ENCODE data around the gene NEU4.

The NEU4 gene

DNA sequence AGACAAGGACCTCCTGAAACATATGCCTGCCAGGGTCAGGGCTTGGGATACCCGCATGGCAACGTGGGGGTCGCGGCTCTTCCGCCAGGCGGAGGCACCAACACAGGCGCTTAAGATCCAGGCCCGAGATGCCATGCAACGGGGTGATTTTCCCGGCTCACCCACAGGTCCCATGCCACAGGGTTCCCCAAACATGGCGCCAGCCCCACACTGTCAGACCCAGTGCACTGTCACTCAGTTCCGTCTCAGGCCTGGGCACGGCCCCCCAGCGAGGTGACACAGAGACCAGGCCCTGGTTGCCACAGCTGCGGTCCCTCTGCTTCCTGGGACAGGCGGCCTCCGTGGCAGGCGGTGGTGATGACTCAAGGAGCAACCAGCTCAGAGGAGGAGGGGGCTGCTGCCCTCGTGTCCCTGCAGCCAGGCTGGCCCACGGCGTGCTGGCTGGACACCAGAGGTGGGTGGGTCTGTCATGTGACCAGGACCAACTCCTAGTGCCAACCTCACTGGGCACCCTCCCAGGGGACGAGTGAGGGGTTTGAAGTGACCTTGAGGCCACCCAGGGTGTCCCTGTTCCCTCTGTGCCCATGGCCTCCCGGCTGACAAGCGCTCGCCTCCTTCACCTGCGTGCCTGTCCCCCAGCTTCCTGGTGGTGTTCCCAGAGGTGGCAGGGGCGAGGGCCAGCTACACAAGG lies 44.8 kb downstream of the NEU4 start:
- peaks cover 60% of the 10 kb centered on the region for H3K36me3 Mint-ChIP-seq (ENCODE audit: low read depth)
- H3K27ac Mint-ChIP-seq = no peak overlapping the region
- peak; percentile 45 for DNase-seq
- peaks cover 24% of the 10 kb centered on the region for H3K4me1 Mint-ChIP-seq (ENCODE audit: low read depth)
- no peaks in the 10 kb centered on the region for H3K27me3 Mint-ChIP-seq
- no peaks in the 10 kb centered on the region for H3K9me3 Mint-ChIP-seq
- H3K4me3 Mint-ChIP-seq = no peak overlapping the region

DNA sequence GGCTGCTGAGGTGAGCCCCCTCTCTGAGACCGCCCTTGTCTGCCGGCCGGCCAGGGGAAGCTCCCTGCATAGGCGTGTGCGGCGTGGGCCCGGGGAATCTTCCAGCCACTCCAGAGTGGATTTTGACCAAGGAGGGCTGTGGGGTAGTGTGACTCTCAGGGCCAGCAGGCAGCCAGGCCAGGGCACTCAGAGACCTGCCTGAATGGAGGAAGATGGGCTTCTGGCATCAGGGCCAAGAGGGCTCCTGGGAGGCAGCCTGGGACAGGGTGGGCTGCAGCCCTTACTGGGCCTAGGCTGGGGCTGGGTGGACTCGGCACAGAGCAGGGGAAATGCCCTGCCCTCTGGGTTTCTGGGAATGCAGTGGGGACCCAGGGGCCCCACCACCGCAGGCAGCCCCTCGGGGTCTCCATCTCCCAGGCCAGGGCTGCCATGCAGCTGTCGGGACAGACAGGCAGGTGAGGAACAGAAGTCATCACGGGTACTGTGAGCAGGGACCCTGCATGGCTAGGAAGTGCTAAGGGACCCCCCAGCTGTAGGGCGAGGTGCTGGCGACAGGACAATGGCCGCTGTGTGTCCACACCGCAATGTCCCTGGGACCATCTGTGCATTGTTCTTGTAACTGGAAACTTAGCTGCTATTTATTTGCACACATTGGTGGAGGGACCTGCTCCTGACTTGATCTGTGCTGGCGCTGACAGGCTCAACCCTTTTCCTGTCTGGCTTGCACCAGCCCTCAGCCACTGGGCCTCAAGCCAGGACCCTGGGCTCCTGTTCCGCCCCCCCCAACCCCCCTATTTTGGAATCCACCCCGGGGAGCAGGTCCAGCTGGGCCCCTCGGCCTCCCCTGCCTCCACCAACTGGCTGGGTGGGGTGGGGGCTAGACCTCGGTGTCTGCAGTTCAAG lies 45.6 kb downstream of the NEU4 start:
- H3K9me3 Mint-ChIP-seq = no peaks in the 10 kb centered on the region
- H3K4me3 Mint-ChIP-seq = no peak overlapping the region
- no peak overlapping the region for H3K27ac Mint-ChIP-seq
- H3K36me3 Mint-ChIP-seq (ENCODE audit: low read depth) = peaks cover 59% of the 10 kb centered on the region
- no peaks in the 10 kb centered on the region for H3K27me3 Mint-ChIP-seq
- peak; percentile 28 for DNase-seq
- H3K4me1 Mint-ChIP-seq (ENCODE audit: low read depth) = peaks cover 25% of the 10 kb centered on the region

DNA sequence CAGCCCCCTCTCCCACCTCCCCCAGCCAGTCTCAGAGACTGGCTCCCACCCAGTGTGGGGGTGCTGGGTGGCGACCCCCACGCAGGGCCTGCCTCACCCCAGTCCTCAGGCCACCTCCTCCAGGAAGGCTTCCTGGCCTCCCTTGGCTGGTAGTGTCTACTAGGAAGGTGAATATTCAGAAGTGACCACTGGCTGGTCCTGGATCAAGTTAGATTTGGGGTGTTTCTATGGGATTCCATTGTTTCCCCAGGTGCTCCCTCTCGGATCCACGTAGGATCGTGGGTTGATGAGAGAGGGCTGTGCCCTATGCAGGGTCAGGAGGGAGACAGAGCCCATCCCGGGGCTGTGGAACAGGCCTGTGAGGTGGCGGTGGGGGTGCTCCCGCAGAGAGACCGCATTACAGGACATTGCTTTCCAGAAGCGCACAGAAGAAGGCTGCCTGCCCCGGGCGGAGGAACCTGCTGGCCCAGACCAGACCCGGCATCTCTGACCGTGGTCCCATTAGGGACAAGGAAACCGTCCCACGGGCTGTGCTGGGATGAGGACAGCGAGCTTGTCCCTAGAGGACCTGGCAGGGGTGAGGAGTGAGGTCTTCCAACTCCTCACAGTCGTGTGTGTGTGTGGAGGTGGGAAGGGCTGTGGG lies 46.4 kb downstream of the NEU4 start:
- H3K4me1 Mint-ChIP-seq (ENCODE audit: low read depth) = peaks cover 32% of the 10 kb centered on the region
- H3K4me3 Mint-ChIP-seq = peak overlapping the region; percentile 88
- peak overlapping the region; percentile 47 for H3K27ac Mint-ChIP-seq
- no peaks in the 10 kb centered on the region for H3K9me3 Mint-ChIP-seq
- no peak for DNase-seq
- H3K27me3 Mint-ChIP-seq = no peaks in the 10 kb centered on the region
- peaks cover 56% of the 10 kb centered on the region for H3K36me3 Mint-ChIP-seq (ENCODE audit: low read depth)

DNA sequence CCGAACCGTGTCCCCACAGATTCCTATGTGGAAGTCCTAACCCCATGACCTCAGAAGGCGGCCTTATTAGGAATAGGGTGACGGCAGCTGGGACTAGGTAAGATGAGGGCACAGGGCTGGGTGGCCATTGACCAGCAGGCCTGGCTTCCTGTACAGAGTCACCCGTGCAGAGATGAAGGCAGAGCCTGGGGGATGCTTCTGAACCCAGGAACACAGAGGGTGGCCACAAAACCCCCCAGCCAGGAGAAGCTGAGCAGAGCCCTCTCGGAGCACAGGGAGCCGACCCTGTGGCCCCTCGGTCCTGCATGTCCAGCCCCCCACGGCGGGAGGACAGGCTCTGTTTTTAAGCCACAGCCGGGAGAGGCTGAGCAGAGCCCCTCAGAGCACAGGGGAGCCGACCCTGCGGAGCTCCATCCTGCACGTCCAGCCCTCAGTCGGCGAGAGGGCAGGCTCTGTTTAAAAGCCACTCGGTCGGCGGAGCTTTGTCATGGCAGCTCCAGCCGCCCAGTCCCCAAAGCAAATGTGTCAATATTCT lies 47.0 kb downstream of the NEU4 start:
- H3K36me3 Mint-ChIP-seq (ENCODE audit: low read depth) = peaks cover 52% of the 10 kb centered on the region
- DNase-seq = peak; percentile 29
- H3K4me1 Mint-ChIP-seq (ENCODE audit: low read depth) = peaks cover 38% of the 10 kb centered on the region
- H3K27me3 Mint-ChIP-seq = no peaks in the 10 kb centered on the region
- peak overlapping the region; percentile 47 for H3K27ac Mint-ChIP-seq
- H3K9me3 Mint-ChIP-seq = no peaks in the 10 kb centered on the region
- H3K4me3 Mint-ChIP-seq = peak overlapping the region; percentile 88

DNA sequence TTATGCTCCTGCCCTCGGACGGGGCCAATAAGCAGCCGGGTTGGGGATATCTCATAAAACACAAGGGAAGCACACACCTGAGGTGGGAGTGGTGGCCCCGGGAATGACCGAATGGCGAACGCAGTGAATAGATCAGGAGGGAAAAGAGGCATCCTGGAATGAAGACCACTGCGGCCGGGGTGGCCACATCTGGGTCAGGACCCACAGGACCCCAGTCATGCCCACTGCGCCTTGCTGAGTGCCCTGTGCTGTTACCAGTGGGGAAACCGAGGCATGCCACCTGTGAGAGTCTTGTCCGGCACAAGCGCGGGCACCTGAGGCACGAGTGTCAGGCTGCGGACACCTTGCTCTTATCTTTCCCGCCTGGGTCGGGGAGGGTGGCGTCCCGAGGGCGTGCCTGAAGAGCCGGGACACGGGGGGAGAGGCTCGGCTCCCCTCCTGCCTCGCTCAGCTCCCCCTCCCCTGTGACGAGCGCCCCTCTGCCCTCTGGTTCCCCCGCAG lies 48.1 kb downstream of the NEU4 start:
- Mint-ChIP-seq H3K9me3 (no peaks in the 10 kb centered on the region), H3K4me1 (ENCODE audit: low read depth) (peaks cover 49% of the 10 kb centered on the region), H3K27me3 (no peaks in the 10 kb centered on the region), H3K4me3 (peak overlapping the region; percentile 88), H3K36me3 (ENCODE audit: low read depth) (peaks cover 43% of the 10 kb centered on the region), H3K27ac (peak overlapping the region; percentile 73)
- no peak for DNase-seq

DNA sequence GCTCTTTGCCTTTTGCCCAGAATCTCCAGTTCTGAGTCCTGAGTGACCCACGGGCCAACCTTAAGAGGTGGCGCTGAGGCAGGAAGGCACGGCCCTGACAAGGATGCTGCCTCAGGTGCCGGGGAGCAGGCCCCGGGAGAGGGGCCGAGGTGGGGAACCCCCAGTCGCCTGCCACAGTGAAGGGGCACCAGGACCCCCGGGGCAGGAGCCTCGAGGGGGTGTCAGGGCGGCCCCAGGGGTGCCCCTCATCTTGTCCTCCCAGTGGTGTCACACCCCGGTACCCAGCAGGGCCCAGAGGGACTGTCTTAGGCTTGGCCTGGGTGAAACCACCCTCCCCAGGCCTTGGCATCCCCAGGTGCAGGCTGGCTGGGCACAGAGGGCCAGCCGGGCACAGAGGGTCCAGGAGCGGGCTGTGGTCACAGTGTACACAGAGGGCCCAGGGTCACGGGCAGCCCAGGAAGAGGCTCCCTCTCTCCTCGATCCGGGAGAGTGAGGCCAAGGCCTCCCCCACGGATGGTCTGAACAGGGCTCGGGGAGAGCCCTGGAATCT lies 48.7 kb downstream of the NEU4 start:
- no peaks in the 10 kb centered on the region for H3K9me3 Mint-ChIP-seq
- peaks cover 39% of the 10 kb centered on the region for H3K36me3 Mint-ChIP-seq (ENCODE audit: low read depth)
- H3K4me1 Mint-ChIP-seq (ENCODE audit: low read depth) = peaks cover 55% of the 10 kb centered on the region
- H3K4me3 Mint-ChIP-seq = peak overlapping the region; percentile 88
- H3K27me3 Mint-ChIP-seq = no peaks in the 10 kb centered on the region
- no peak for DNase-seq
- peak overlapping the region; percentile 90 for H3K27ac Mint-ChIP-seq

DNA sequence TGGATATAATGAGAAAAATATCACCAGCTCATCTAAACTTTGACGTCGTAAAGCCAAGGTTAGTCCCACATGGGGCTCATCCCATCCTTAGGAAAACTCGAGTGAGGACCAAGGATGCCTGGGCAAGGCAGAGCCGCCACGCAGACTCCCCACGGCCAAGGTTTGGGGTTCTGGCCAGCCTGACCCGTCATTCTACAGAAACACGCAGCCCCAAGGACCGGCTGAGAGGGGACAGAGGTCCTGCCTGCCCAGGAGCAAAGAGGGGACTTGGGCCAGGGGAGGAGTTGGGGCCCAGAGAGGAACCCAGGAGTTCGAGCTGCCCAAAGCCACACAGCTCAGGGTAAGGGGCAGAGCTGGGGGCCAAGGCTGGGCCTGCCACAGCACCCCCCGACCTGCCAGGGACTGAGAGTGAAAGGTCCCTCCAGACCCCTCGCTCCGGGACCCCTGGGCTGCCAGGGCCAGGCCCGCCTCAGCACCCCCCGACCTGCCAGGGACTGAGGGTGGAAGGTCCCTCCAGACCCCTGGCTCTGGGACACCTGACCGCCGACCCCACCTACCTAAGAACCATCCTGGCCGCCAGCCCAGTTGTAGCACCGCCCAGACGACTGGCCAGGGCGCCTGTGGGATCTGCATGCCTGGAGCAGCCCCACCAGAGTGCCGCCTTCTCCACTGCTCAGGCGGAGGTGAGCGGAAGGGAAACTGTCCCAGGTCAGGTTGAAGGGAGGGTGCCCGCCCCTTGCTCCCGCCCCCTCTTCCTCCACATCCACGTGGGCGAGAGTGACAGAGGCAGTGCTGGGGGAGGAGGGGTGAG lies 49.4 kb downstream of the NEU4 start, which contains the start of gene PDCD1:
Gene PDCD1 (minus strand): TSS at position 689 of the 811 bp plus-strand sequence. CDS start 56 bp downstream, at position 633.
- peak within 1 kb of the TSS; percentile 88 for H3K4me3 Mint-ChIP-seq
- H3K27me3 Mint-ChIP-seq = no peaks in the 10 kb centered on the region
- no peak for DNase-seq
- peak within 1 kb of the TSS; percentile 97 for H3K27ac Mint-ChIP-seq
- peaks cover 62% of the 10 kb centered on the region for H3K4me1 Mint-ChIP-seq (ENCODE audit: low read depth)
- H3K9me3 Mint-ChIP-seq = no peaks in the 10 kb centered on the region
- H3K36me3 Mint-ChIP-seq (ENCODE audit: low read depth) = peaks cover 32% of the 10 kb centered on the region

DNA sequence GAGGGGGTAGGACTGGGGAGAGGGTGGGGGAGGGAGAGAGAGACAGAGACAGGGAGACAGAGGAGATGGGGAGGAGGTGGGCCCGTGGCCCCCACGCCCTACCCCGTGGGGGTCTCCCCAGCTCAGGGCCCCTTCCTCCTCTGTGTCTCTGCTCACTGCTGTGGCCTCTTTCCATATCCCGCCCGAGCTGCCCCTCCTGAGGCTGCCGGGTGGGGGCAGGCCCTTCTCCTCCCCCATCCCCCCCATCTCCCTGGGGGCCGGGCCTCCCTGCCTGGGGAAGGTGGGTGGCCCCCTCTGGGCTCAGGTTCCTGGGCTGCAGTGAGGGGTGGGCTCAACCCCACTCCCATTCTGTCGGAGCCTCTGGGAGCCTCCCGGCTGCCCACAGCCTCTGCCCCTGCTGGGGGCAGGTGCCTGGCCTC lies 50.0 kb downstream of the NEU4 start:
- Mint-ChIP-seq H3K27ac (peak overlapping the region; percentile 97), H3K36me3 (ENCODE audit: low read depth) (peaks cover 27% of the 10 kb centered on the region), H3K4me3 (peak overlapping the region; percentile 88), H3K27me3 (no peaks in the 10 kb centered on the region), H3K9me3 (peaks cover under 1% of the 10 kb centered on the region), H3K4me1 (ENCODE audit: low read depth) (peaks cover 64% of the 10 kb centered on the region)
- peak; percentile 84 for DNase-seq

DNA sequence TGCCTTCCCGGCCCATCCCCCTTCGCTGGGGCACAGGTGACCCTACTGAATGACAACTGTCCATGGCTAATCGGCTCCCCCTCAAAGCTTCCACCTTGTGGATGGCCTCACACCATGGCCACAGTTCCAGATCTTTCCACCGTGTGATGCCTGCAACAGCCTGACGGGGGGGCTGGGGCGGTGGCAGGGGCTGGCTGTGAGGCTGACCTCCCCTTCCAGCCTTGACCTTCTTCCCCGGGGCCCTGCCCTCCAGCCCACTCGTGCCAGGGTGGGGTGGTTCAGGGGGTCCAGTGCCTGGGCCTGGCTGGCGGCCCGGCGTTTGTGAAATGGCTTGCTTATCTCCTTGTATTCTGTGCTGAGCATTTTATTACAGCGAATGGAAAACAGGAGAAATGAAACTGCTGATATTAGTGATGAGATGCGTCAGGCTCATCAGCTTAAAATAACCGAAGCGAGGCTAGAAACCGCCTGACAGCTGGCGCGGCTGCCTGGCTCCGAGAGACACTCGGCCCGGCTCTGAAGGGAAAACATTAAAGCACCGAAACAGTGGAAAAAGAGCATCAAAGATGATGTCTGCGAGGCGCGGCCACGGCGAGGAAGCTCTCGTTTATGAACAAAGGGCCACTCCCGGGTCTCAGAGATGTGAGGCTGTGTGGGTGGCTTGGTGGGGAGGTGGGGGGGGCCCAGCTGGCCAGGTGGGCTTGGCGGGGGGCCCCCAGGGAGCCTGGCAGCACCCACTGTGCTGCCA lies 50.6 kb downstream of the NEU4 start:
- peak; percentile 80 for DNase-seq
- H3K27ac Mint-ChIP-seq = peak overlapping the region; percentile 97
- peaks cover 27% of the 10 kb centered on the region for H3K36me3 Mint-ChIP-seq (ENCODE audit: low read depth)
- H3K4me3 Mint-ChIP-seq = peak overlapping the region; percentile 88
- H3K27me3 Mint-ChIP-seq = no peaks in the 10 kb centered on the region
- H3K4me1 Mint-ChIP-seq (ENCODE audit: low read depth) = peaks cover 70% of the 10 kb centered on the region
- H3K9me3 Mint-ChIP-seq = peaks cover 6% of the 10 kb centered on the region

DNA sequence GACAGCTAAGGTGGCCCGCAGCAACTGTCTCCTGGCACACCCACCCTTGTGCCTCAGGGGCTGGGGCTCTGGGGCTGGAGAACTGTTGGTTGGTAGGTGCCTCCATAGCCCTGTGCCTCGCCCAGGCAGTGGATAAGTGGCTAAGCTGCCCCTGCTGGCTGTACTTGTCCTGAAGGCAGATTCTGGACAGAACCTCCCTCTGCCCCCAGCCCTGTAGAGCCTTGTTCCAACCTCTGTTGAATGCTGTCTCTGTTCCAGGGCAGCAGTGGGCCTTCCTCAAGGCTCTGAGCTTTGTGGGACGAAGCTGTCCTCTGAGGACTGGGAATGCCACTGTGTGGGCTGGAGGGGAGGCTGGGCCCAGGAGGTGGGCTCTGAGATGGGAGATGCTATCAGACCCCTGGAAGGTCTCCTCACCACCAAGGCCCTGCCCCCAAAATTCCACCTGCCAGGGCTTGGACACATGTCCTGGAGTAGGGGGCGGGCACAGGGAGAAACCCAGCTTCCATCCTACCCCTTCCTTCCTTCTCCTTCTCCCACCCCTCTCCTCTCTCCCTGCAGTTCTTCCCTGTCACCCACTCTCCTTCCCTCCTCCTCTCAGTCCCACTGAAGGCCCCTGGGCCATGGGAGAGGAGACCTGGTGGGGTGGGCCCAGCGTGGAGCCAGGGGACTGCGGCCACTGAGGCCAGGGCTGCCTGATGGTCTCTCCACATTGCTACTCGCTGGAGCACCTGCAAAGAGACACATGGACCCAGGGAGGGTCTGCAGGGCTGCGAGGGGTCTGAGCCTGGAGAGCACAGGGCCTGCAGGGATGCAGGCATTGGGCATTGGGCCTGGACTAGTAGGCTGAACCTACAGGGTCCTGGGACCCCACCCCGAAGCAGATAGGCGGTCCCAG lies 51.4 kb downstream of the NEU4 start:
- DNase-seq = no peak
- H3K36me3 Mint-ChIP-seq (ENCODE audit: low read depth) = peaks cover 25% of the 10 kb centered on the region
- no peaks in the 10 kb centered on the region for H3K27me3 Mint-ChIP-seq
- H3K4me1 Mint-ChIP-seq (ENCODE audit: low read depth) = peaks cover 76% of the 10 kb centered on the region
- peak overlapping the region; percentile 88 for H3K4me3 Mint-ChIP-seq
- H3K9me3 Mint-ChIP-seq = peaks cover 8% of the 10 kb centered on the region
- peak overlapping the region; percentile 97 for H3K27ac Mint-ChIP-seq

DNA sequence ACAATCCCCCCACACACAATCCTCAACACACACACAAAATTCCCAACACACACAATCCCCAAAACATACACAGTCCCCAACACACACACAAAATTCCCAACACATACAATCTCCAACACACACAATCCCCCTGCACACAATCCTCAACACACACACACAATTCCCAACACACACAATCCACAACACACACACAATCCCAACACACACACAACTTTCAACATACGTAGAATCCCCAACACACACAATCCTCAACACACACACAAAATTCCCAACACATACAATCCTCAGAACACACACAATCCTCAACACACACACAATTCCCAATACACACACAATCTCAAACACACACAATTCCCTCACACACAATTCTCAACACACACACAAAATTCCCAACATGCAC lies 52.3 kb downstream of the NEU4 start:
- no peaks in the 10 kb centered on the region for H3K27me3 Mint-ChIP-seq
- peaks cover 8% of the 10 kb centered on the region for H3K9me3 Mint-ChIP-seq
- peaks cover 18% of the 10 kb centered on the region for H3K36me3 Mint-ChIP-seq (ENCODE audit: low read depth)
- H3K4me3 Mint-ChIP-seq = no peak overlapping the region
- no peak for DNase-seq
- H3K27ac Mint-ChIP-seq = peak overlapping the region; percentile 50
- peaks cover 75% of the 10 kb centered on the region for H3K4me1 Mint-ChIP-seq (ENCODE audit: low read depth)

DNA sequence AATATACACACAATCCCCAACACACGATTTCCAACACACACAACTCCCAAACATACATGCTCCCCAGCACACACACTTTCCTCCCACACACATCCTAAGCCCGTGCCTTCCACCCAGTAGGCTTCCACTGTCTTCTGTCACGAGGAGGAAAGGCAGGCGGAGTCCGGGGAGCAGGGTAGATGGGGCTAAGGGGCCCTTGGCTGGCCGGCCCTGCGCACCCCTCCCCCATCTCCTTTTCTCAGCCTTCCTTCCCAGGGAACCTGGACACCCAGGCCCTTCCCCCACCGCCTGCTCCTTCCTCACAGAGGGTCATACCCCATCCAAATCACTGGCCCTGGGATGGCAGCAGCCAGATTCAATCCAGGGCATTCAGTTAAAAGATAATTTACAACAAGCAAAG lies 53.1 kb downstream of the NEU4 start:
- DNase-seq = no peak
- Mint-ChIP-seq H3K4me3 (no peak overlapping the region), H3K4me1 (ENCODE audit: low read depth) (peaks cover 72% of the 10 kb centered on the region), H3K9me3 (peaks cover 8% of the 10 kb centered on the region), H3K27ac (peak overlapping the region; percentile 93), H3K36me3 (ENCODE audit: low read depth) (peaks cover 9% of the 10 kb centered on the region), H3K27me3 (no peaks in the 10 kb centered on the region)
